ENCODE results near the gene LGALS9C. TPM values are rescaled to one million over a fixed set of nuclear protein-coding genes. Genes with fewer than 3 reads are reported as not detected.
"Not testable (repeated sequence)": the region's sequence is repeated elsewhere in the genome, so short reads cannot be mapped to it uniquely, and the experiment has no call there.

The LGALS9C gene
- total RNA-seq, 1 donor from 2014 or later = 1.2 TPM

- H3K27me3 ChIP-seq; H3K27ac ChIP-seq; H3K4me3 ChIP-seq; DNase-seq (ENCODE audit: extremely low spot score in 2 of 2); H3K36me3 ChIP-seq; H3K4me1 ChIP-seq; H3K9me3 ChIP-seq; intact Hi-C loops (cut with DNase I): not testable (repeated sequence)
These were observed 51.8 kb downstream of the LGALS9C start for GRCh38 chr17:18528435-18528834.

GRCh38 chr17:18528899-18529500 is 52.4 kb downstream of the LGALS9C start:
- H3K4me3 ChIP-seq; H3K4me1 ChIP-seq; H3K27ac ChIP-seq; intact Hi-C loops (cut with DNase I); H3K36me3 ChIP-seq; H3K27me3 ChIP-seq; H3K9me3 ChIP-seq; DNase-seq (ENCODE audit: extremely low spot score in 2 of 2): not testable (repeated sequence)

GRCh38 chr17:18530405-18530804 is 53.8 kb downstream of the LGALS9C start:
- H3K27me3 ChIP-seq; intact Hi-C loops (cut with DNase I); H3K9me3 ChIP-seq; H3K4me3 ChIP-seq; DNase-seq (ENCODE audit: extremely low spot score in 2 of 2); H3K27ac ChIP-seq; H3K4me1 ChIP-seq; H3K36me3 ChIP-seq: not testable (repeated sequence)

- H3K36me3 ChIP-seq; DNase-seq (ENCODE audit: extremely low spot score in 2 of 2); H3K9me3 ChIP-seq; intact Hi-C loops (cut with DNase I); H3K4me1 ChIP-seq; H3K27ac ChIP-seq; H3K27me3 ChIP-seq; H3K4me3 ChIP-seq: not testable (repeated sequence)
These were observed 65.6 kb downstream of the LGALS9C start for GRCh38 chr17:18542234-18542633.

- H3K4me1 ChIP-seq; intact Hi-C loops (cut with DNase I); H3K4me3 ChIP-seq; H3K27me3 ChIP-seq; H3K9me3 ChIP-seq; DNase-seq (ENCODE audit: extremely low spot score in 2 of 2); H3K27ac ChIP-seq; H3K36me3 ChIP-seq: not testable (repeated sequence)
These were observed 66.3 kb downstream of the LGALS9C start for GRCh38 chr17:18542907-18543306.

Small RNA genes lying within 50 kb of the gene (small RNA-seq; reads per million reads assigned to genes)
- gene AL353997.1 = not detected
- not detected for gene AL353997.4

Other genes starting within 250 kb of the LGALS9C start
- 277 TPM for gene FLII, start 218.1 kb upstream of the LGALS9C start, total RNA-seq
- gene MIEF2, start 216.1 kb upstream of the LGALS9C start, total RNA-seq = 18.4 TPM
- gene TOP3A, start 161.8 kb upstream of the LGALS9C start, total RNA-seq = 15.5 TPM
- gene SMCR8, start 161.5 kb upstream of the LGALS9C start, total RNA-seq = 11.0 TPM
- gene SHMT1, start 113.2 kb upstream of the LGALS9C start, total RNA-seq = 31.4 TPM
- gene EVPLL, start 99.0 kb upstream of the LGALS9C start, total RNA-seq = 16.7 TPM
- gene TBC1D28, start 167.6 kb downstream of the LGALS9C start, total RNA-seq = not detected
- 13.3 TPM for gene FOXO3B, start 205.5 kb downstream of the LGALS9C start, total RNA-seq

Measured in vagina (tissue), 2 donors.